HG03565 (cell line): ENCODE data around the gene CAMK2A.

Experiments used
- ATAC-seq: cut with Tn5 transposase; IDR thresholded peaks from one replicate; pipeline ENCODE4 v1.9.1; 2021; ENCODE audit warnings: mild to moderate bottlenecking, moderate library complexity; ENCODE audit not compliant: unreplicated experiment

CAMK2A gene

DNA sequence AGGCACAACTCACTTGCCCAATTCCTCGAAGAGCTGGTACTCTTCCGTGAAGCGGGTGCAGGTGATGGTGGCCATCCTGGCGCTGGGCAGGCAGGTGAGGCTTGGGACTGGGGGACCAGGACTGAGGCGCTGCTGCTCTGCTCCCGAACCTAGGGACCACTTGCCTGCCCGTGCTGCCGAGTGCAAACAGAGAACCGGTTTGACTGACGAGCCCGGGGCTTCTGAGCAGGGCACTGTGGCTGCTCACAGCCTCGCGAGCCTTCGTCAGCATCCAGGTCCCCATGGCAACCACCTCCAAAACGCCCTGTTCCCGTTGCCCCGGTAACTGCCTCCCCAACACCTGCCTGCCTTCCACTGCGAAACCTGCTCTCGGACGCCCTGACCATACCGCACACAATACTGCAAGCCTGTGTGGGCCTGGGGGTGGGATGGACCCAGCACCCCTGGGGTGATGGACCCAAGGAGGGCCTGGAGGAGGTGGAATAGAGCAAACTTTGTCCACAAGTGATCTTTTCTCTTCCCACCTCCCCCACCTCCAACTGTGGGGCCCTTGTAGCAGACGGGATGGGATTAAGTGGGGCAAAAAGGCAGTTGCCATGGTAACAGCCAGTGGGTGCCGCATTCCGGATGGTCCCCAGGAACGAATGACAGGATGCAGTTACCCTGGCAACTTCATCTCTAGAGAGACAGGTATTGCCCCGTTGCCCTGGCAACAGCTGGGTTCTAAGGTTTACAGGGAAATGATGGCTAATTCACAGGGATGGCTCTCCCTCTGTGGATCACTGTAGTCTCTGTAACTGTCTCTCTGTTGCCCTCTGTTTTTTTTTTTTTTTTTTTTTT is at the start of gene CAMK2A:
TSS of gene CAMK2A (minus strand) at position 223 of the 840 bp plus-strand sequence. CDS start at position 75, 148 bp downstream.
- ATAC-seq = no peak

DNA sequence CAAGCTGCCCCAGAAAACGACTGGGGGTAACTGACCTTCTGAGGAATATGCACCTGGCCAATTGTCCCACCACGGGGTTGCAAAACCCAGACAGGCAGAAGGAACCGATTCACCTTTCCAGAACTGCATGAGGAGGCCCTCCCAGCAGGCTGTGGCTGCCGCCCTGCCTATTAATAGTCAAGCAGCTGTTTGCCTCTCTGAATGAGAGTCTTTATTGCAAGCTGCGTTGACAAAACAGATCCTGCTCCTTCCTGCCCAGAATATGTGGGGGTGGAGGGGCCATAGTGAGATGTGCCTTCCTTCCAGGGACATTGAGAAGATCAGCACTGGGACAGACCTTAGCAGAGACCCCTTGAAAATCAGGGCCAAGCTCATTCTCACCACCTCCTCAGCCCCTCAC is 49.6 kb upstream of the CAMK2A start:
- no peak for ATAC-seq

DNA sequence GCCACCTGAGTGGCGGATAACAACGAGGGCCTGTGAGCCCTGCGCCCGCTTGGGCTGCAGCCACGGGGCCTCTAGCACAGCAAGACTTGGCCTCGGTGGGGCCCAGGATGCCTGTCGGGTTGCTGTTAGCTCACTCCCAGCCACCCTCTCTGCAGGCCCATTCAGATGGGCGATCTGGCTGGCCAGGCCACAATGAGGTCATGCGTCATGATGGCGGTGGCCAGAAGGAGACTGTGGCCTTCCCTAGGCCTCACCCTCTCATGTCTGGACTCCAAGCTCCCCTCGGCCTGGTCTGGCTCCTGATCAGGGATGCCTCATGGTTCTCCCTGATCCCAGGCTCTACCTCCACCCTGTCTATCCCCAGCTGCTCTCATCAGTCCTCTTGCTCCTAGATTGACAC is 49.0 kb upstream of the CAMK2A start:
- ATAC-seq = no peak

DNA sequence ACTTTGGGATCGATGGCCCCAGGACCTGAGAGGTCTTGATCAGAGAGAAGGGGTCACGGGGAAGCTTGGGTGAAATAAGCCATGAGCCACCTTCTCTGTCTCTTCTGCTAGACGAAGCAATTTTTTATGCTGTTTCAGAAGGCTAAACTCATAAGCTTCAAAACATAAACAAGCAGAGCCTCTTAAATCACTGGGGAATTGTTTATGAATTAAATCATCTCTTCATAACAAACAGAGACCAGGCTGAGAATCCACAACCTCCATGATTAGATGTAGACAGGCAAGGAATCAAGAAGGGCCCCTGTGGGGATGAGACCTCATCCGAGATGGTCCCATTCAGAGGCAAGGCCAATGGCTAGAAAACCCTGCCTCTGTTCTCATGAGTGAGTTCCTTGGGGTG is 46.2 kb upstream of the CAMK2A start:
- ATAC-seq = no peak

DNA sequence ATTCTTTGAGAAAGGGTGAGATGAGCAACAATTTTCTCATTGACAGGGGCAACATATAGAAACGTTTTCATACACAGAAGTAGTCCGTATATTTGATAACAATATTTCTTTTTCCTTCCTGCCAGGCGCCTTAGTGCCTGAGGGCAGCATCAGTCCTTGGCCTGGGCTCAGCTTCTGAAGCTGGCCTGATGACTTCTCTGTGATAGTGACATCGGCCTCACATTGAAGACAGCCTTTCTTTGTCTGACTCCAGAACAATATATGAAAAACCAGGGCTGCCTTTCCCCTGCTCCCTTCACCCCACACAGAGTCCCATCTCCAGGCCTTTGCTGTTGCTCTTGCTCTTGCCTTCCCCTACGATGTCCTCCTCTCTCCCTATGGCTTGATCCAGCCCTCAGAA is 43.8 kb upstream of the CAMK2A start:
- ATAC-seq = no peak

DNA sequence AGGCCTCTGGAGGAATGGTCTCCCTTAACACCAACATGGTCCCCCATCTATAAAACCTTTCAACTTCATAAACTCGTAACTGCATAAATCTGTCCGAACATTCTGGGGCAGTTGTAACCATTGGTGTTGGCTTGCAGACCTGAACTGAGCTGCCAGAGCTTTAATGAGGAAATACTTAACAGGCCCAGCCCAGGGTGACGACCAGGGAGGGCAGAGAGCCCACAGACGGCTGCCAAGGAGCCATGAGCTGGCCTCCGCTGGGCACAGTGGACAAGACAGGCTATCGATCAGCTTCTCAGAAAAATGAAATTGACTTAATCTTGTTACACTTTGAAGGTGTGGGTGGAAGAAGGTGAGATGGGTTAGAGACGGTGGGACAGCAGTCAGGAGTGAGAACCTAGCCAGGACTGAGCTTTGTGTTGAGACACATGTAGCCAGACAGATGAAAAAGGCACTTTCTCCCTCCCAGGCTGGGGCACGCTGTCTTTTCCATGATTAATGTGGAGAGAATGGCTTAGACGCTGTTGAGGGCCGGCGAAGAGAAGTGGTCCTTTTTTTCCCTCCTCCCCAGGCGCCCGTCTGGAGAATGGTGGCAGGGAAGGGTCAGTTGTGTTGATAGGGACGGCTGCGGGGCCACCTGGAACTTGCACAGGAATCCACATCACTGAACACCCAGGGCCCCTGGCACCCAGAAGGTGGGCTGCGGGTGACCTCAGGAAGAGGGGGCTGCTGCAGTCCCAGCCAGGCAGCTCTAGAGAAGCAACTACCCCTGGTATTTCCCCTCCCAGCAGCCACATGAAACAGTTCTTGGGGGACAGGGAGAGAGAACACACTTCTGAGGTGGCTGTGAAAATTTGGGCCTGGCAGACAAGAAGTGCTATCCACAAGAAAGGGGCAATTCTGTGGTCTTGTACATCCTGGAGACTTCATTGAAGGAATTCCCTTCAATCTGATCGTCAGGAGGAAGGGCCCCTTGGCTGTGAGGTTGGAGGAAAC is 40.6 kb upstream of the CAMK2A start:
- ATAC-seq = no peak

DNA sequence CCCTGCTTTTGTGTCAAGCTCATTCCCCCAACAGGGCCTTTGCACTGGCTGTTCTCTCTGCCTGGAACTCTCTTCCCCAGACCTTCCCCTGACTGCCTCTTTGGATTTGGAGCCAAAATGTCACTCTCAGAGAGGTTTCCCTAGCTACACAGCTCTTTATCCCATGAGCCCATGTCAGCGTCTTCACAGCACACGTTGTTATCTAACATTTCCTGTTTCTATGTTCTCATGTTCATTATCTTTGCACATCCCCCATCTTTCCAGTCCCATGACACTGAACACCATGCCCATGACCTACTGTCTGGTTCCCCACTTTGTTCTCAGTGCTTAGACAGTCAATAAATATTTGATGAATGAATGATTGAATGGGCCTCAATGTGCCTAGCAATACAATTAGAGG is 39.5 kb upstream of the CAMK2A start:
- no peak for ATAC-seq

DNA sequence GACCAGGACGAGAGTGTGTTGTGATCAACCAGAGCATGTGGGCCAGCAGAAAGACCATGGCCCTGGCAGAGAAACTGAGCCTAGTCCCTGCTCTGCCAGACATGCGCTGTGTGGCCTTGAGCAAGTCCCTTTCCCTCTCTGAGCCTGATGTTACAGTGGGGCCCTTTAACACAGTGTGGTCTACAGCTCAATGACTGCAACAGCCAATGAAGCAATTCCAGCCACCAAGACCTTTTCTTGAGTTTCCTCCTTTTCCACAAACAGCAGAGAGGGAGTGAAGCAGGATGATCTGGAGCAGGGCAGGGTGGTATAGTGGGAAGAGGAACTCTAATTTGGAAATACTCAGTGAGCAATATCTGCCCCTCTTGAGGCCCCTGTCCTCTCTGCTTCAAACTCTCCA is 38.9 kb upstream of the CAMK2A start:
- ATAC-seq = no peak

DNA sequence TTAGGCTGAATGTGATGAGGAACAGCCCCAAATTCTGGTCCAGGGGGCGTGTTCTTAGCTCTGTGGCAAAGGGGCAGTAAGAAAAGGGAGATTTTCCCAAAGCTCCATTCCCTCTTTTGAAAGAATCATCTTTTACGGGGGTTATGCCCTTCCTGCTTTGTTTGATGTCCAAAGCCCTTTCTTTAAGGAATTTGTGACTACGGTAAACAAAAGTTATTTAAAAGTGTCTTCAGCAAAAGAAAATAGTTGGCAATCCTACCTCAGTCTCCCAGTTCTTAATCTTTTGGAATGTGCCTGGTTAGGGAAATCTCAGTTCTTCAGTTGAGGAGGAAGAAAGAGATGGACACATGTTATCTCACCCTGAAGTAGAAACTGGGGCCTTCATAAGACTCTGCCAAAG is 37.6 kb upstream of the CAMK2A start:
- no peak for ATAC-seq

DNA sequence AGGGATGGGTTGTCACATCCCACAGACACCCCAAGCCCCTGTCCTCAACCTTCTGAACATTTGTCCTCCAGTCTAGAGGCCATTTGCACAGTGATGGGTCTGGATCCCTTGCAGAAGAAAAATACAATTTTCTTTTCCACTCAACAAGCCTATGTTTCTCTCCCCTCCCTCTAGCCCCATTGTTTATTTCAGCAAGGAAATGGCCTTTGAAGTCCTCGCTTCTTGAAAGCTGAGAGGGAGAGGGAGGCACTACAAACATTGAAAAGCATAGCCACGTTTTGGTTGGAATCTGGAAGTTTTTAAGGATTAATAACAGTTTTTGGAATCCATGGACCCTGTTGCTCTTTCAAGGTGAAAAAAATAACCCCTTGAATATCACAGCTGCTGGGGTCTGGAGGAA is 37.1 kb upstream of the CAMK2A start:
- ATAC-seq = no peak

DNA sequence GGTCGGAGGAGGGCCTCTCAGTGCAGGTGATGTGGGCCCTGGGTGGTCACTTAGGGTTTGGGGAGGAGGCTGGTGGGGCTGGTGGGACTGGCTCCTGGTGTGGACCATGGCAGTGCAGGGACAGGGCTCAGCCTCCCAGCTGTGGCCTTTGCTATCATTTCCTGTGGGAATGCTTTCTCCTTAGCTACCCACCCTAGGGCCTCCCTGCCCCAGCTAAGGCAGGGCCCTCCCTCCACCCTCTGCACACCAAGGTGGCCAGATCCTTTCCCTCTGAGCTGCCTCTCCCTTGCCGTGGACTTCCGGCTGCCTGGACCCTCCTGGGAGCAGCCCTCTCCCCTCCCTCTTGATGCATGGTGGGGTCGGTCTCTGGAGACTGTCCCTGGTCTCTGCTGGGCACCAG is 35.9 kb upstream of the CAMK2A start:
- ATAC-seq = no peak

DNA sequence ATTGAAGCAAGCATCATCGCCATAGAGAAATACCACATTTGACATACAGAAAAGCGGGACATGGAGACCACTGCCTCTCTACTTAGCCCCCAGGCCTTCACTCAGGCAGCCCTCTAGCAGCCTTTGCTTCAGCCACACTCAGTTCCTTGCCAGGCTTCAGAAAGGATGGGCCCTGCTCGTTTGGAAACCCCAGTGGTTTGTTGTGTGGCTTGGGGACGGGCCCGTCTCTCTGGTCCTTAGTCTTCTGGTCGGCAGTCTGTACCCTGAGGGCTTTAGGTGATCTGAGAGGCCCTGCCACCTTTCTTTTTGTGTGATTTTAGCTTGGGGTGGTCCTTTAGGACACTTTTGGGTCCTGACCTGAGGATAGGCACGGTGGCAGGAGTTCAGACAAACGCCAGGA is 34.2 kb upstream of the CAMK2A start:
- no peak for ATAC-seq

DNA sequence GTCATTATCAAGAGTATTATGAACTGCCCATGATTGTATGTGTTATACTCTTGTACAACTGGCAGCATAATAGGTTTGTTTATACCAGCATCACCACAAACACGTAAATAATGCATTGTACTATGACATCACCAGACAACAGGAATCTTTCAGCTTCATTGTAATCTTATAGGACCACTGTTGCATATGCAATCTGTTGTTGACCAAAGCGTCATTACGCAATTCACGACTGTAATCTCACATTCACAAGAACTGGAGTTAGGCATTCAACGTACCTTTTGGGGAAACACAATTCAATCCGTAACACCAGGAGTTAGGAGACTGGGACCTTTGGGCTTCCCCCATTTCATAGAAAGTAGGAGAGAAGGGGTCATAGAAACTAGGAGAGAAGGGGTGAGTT is 33.5 kb upstream of the CAMK2A start:
- no peak for ATAC-seq

DNA sequence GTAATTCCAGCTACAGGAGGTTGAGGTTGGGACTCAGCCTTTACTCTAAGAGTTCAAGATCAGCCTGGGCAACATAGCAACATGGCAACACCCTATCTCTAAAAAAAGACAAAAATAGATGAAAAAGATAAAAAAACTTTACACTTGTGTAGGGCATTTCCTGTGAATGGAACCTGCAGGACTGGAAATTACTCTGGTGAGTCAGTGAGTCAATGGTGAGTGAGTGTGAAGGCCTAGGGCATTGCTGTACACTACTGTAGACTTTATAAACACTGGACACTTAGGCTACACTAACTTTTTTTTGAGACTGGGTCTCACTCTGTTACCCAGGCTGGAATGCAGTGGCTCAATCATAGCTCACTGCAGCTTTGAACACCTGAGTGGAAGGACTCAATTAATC is 32.6 kb upstream of the CAMK2A start:
- no peak for ATAC-seq

DNA sequence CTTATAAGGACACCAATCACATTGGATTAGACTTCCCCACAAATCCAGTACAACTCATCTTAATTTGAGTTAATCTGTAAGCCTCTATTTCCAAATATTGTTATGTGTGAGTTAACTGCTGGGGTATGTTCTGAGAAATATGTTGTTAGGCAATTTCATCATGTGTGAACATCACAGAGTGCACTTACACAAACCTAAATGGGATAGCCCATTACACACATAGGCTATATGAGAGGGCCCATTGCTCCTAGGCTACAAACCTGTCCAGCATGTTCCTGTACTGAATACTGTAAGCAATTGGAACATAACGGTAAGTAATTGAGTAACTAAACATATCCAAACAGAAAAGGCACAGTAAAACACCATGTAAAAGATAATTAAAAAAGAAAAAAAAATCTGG is 32.2 kb upstream of the CAMK2A start:
- ATAC-seq = no peak

DNA sequence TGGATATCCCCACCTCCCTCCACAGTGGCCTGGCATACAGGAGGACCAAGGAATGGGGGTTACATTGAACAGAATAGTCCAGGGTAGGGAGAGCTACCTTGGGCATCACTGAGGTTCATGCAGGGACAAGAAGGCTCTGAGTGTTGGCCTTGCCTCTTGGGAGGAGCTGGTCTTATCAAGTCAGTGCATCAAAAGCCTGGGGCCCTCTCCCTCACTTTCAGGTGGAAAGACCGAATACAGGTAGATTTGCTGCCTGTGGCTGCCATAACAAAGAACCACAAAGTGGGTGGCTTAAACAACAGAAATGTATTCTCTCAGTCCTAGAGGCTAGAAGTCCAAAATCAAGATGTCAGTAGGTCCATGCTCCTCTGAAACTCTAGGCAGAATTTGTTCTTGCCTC is 31.6 kb upstream of the CAMK2A start:
- ATAC-seq = no peak

DNA sequence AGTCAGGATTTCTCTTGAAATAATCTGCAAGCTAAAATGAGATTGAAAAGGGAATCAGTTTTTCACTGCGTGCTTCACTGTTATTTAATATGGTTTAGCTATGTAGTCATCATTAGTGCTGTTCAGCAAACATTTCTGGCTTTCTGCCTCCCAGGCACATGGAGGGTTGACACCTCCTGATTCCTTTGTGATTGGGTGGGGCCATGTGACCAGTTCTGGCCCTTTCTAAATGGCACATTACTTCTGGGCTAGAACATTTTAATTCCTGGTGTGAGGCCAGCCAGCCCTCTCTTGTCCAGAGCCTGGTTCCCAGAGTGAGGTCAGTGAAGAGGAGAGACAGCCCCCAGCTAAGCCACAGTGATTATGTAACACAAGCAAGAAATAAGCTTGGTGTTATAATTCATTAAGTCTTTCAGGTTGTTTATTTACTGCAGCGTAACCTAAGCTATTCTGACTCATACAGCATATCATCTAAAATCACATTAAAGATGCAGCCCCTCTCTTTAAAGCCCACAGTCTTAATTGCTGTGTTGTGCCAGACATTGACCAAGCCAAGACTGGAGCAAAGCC is 30.6 kb upstream of the CAMK2A start:
- ATAC-seq = no peak

DNA sequence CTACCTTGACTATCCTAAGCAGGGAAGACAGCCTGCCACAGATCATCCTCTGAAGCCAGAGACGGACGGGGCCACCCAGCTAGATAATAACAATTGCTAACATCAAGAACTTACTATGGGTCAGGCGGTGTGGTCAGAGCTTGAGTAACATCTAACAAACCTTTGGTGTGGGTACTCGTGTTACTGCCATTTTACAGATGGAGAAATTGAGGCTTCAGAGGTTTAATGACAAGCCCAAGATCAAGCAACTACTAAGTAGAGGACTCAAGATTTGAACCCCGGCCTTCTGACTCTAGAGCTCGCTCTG is 29.9 kb upstream of the CAMK2A start:
- no peak for ATAC-seq

DNA sequence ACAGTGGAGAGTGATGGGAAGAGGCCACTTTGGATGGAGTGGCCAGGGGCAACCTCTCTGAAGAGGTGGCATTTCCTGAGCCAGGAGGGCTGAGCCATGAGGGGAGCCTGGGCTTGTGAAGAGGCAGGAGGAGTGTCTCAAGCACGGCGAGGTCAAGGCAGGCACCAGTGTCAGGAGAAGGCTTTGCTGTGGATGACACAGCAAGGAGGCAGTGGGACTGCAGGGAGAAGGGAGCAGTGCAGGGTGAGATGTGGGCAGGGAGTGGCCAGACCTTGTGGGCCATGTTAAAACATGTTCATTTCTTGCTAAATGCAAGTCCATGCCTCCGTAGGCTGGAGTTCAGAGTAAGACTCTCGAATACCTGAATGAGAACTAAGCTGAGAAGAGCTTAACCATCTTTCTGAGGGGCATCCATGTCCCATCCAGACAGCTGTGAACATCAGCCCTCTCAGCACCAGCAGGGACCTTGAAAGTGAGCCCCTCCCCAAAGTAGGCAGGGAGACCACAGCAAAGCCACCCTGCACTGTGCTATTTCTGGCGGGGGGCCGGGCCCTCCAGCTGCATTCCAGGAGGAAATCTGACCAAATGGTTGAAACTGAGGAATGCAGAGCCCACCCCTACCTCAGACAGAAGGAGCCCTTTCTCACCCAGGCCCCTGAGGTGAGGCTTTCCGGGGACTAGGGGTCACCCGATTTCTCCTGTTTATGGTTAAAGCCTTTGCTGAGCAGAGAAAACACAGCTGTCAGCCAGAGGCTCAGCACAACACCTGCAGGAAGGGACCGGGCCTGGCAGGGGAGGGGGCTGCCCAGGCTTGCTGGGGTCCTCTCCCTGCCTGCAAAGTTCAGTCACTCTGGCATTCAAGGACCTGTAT is 29.3 kb upstream of the CAMK2A start:
- ATAC-seq = no peak

DNA sequence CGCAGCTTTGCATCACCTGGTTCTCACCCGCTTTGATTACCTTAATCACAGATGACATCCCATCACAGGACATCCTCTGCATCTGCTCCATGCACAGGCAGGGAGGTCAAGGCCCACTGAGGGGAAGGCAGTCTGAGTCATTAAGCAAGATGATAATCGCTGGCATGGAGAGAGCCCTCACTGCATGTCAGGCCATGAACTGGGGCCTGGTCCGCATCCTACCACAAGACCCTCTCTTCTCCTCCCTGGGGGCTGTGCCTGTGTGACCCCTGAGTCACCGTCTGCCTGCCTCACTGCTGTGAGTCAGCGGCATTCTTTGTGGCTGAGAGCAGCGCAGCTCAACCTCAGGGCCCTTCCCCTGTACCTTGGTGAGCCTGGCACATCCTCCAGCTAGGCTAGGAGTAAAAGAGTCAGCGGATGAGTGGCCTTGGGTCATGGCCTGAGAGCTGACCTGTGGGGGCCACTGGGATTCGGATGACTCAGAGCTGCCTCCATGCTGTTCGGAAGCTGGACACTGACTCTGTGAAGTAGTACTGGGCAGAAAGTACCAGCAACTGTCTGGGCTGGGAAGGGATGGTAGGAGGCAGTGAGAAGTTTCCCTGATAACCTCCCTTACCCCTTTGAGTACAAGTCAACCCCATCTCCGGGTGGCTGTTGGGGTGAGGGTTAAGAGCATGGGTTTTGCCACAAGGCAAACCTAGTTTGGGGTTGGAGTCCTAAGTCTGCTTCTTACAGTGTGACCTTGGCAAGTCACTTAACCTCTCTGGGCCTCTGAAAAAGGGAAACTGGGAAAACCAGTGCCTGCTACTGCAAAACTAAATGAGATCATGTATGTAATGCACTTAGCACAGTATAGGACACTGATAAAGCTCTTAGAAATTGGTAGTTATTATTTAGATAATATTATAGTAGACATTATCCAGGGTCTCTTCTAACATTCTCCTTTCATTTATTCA is 27.8 kb upstream of the CAMK2A start:
- no peak for ATAC-seq
